Lower leg skin (tissue), 3 donors: ENCODE measurements around the gene RNF128.

Experiments
- POLR2A ChIP-seq, 2 donors: fragments of 450-650 bp; IDR thresholded peaks; one replicate each; pipeline ENCODE4 v1.6.1; 2016 to 2017; ENCODE audit warnings: antibody characterized with exemption in 2 of 2, mild to moderate bottlenecking in 1 of 2, moderate library complexity in 1 of 2
- TF ChIP-seq, protein P1 (sequence below), 3 donors: fragments of 450-650 bp; IDR thresholded peaks; one replicate each; pipeline ENCODE4 v1.5.1; 2016; ENCODE audit warnings: antibody characterized with exemption in 3 of 3, mild to moderate bottlenecking in 3 of 3, moderate library complexity in 2 of 3

DNA sequence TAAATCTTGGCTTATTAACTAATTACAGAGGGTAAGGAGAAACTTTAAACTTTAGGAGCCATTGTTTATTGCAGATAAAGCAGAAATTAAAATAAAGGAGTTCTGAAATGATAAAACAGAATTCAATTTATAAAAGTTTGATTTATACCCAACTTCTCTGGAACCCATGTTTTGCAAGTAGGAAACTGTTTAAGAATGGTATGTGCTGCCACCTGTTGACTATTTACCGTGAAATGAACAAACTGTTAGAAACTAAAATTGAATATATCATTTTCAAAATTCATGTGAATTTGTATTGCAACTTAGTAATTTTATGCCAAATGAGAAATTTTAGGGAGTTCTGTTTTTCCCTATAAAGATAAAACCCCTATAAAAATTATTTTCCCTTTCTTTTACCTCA, 65.0 kb downstream of the RNF128 start:
- TF ChIP-seq, protein P1, sequence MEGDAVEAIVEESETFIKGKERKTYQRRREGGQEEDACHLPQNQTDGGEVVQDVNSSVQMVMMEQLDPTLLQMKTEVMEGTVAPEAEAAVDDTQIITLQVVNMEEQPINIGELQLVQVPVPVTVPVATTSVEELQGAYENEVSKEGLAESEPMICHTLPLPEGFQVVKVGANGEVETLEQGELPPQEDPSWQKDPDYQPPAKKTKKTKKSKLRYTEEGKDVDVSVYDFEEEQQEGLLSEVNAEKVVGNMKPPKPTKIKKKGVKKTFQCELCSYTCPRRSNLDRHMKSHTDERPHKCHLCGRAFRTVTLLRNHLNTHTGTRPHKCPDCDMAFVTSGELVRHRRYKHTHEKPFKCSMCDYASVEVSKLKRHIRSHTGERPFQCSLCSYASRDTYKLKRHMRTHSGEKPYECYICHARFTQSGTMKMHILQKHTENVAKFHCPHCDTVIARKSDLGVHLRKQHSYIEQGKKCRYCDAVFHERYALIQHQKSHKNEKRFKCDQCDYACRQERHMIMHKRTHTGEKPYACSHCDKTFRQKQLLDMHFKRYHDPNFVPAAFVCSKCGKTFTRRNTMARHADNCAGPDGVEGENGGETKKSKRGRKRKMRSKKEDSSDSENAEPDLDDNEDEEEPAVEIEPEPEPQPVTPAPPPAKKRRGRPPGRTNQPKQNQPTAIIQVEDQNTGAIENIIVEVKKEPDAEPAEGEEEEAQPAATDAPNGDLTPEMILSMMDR (IDR thresholded peaks at IDR 0.05) = no peak
- no peak for TF ChIP-seq POLR2A (IDR thresholded peaks at IDR 0.05)
